ENCODE data around the gene TRAFD1.

DNA sequence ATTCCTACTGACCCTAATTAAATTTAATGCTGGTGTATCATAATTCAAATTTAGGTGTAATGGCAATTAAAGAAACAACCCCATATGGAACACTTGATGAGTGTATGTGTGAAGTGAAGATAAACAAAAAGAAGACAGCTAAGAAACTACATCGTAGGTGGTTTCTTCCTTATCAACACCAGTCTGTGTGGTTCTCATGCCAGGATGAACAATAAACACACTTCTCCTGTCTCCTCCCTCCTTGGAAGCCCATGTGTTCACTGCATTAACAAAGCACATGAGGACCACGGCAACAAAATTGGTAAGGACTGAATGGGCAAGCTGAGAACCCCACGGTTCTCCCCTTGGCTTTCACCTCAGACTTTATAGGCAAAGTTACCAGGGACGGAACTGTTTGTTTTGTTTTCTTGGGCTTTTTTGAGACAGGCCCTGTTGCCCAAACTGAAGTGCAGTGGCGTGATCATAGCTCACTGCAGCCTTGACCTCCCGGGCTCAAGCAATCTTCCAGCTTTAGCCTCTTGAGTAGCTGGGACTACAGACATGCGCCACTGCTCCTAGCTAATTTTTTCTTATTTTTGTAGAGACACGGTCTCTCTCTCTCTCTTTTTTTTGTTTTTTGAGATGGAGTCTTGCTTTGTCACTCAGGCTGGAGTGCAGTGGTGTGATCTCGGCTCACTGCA is 71.0 kb downstream of the TRAFD1 start:
- TF ChIP-seq ZNF274 (IDR thresholded peaks at IDR 0.05; ENCODE audit: borderline replicate concordance, extremely low read depth, low read length) (no peak), SP4 (IDR thresholded peaks at IDR 0.05; ENCODE audit: low read length) (no peak), NRF1 (IDR thresholded peaks at IDR 0.05; ENCODE audit: low read depth, low read length) (no peak)

Measured in H1 (cell line).